Activated T-cell treated with anti-CD3 and anti-CD28 coated beads, Interleukin-2, amount 50 U/mL, for 1 hour (primary cell): ENCODE measurements around the gene SRSF1.
"Not testable (repeated sequence)": the region's sequence is repeated elsewhere in the genome, so short reads cannot be mapped to it uniquely, and the experiment has no call there.

ENCODE experiments used
- DNase-seq: peaks from one replicate; pipeline ENCODE4 v3.0.0-alpha.2; 2020

Gene SRSF1

DNA sequence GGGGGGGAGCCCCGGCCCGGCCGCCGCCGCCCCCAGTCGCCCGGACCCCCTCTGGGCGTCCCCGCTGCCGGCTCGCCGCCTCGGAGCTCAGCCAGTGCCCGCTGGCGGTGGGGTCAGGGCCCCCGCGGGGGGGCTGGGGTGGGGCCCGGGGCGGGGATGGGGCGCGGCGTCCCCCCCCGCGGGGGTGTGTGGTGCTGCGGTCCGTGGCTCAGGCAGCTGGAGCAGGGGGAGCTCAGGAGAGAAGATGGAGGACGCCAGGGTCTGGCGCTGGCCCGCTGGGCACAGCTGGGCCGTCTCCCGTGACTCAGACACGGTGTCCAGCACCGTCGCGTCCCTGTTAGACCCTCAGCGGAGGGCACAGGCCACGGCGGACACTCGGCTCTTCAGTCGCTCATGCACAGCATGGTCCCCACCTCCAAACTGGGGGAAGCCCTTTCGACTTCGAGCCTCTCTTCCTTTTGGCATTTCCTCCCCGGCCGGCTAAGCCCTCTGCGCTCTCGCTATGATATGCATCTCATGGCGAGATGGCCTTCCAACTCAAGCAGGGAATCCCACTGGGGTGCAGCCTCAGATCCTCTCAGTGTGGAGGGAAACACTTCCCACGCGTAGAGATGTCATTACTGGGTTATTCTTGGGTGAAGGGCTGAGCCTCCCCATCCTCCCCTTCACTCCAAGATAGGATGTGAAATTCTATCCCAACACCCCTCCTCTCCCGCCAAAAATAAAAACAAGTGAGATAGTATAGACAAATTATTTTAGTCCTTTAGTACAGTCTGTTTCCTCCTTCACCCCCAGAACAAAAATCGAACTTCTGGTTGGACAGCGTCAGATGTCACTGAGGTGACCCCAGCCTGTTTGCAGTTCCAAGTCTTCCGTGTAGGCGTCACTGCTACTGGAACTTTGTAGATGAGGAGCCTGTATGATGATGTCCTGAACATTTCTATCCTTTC, 18.5 kb downstream of the SRSF1 start:
- peak; percentile 87 for DNase-seq

DNA sequence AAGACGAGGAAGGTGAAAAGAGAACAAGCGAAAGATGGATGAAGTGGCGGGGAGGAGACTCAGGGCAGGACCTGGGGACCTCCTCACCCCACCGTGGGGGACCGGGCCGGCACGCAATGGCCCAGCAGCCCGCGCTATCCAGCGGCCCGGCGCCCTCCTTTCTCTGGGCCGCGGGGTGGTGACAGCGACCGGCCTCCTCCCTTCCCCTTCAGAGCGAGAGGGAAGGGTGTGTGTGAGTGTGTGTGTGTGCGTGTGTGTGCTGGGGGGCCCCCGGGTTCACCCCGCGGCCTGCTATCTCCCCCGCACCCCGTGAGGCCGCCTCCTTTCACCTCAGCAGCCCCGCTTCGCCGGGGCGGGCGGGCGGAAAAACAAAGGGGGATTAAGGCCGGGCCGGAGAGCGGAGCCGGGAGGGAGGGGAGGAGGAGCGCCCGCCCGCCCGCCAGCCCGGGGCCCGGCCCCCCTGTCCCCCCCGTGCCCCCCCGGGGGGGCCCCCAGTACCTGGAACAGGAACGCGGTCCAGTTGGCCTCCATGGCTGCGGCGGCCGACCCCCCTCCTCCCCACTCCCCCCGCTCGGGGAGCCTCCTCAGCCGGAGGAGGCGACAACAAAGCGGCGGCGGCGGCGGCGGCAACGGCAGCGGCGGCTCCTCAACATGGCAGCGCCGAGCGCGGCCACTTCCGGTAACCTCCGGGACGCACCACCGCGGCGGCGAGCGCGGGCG, 19.3 kb downstream of the SRSF1 start, which contains the start of gene VEZF1:
VEZF1 (minus strand) TSS at position 674 of the 720 bp plus-strand sequence; CDS start at position 531, 143 bp downstream.
- no peak for DNase-seq

- DNase-seq = peak; percentile 50
Observed at GRCh38 chr17:57986841-57987580, 20.0 kb downstream of the SRSF1 start.

DNA sequence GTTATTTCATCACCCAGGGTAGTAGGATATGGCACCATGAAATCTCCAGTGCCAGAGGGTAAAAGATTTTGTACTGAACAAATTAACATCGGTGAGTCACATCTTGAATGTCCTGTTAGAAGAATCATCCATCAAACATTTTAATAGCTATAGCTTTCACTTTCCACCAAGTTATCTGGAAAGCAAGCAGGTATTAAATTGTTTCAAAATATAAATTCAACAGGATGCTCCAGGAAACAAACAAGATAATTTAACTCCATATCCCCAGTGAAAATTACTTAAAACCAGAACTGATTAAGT, 21.4 kb downstream of the SRSF1 start:
- DNase-seq = no peak

DNA sequence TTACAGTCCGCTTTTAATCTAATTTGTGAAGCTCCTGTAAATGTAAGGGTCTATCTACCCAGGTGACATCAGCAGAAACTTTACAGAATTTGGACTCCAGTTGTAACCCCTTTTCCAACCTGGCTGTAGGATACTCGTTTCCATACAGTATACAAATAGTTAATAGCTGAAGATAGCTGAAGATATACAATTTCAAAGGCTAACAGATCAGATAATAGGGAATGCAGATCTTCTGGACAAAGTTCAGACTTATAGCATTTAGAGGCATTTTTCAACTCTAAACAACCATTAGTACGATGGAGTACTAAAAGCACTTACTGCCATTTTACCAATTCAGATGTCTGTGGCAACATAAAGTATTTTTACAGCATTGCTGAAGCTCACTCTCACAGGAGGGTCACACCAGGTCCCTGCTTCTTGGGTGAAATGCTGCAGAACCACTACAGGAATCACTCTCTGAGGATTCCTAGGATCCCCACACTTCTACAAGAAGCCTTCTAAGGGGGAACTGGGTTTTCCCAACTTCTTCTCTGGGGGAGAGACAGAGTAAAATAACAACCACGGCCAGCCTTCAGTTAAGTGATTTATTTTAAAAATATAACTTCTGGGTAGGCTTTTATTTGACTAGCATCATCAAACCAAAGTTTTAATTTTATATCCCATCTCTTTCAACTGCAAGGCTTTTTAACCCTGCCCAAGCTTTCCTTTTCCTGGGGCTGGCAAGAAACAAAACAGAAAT, 21.9 kb downstream of the SRSF1 start:
- no peak for DNase-seq

DNA sequence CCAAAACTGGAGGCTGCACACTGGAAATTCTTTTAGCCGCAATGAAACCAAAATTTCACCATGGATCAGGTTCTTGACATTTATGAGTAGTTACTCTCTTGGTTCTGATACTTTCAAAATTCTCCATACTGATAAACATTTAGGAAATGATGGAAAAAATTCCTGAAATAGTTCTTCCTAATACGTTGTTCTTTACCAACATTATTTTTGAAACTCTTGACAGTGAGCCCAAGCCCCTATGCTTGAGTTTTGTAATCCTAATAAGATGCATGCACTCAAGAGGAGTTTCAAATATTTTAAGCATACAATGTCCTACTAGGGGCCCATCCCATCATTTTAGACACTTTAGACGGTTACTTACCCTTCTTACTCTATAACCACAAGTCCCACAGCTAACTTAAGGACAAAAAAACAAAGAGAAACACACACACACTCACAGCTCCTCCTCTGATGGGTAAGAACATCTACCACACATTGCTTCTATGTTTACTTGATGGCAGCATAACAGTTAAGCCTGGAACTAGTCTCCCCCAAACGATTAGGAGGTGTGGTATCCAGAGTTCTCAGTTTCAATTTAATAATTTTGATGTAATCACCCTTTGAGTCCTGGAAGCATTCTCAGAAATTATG, 22.7 kb downstream of the SRSF1 start:
- DNase-seq = no peak

- DNase-seq = no peak
Observed at GRCh38 chr17:57983446-57983845, 23.6 kb downstream of the SRSF1 start.

DNA sequence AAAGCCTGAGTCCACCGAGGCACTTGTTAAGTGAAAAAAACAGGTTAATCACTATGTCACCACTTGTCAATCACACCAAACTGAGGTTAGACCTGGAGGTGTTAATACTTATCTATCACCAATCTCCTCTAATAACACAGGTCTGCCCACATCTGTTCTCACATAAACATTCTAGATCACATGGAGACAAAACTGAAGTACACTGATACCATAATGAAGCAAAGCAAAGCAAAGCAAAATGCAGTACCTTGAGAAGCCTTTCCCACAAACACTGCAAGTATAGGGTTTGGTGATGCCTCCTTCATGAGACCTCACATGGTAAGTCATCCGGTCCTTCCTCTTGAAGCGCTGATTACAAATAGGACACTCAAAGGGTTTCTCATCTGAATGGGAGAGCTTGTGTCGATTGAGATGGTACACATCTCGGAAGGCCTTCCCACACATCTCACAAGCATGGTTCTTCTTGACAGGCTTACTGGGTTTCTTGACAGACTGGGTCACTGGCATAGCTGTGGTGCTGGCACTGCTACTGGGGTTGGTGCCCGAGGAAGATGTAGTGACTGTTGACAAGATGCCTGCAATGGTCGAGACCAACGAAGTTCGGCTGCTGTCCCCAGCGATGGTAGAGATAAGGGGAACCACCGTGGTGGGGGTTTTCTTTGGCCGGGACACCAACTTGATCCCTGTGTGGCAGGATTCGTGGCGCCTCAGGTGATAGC, 24.4 kb downstream of the SRSF1 start:
- DNase-seq = no peak

DNA sequence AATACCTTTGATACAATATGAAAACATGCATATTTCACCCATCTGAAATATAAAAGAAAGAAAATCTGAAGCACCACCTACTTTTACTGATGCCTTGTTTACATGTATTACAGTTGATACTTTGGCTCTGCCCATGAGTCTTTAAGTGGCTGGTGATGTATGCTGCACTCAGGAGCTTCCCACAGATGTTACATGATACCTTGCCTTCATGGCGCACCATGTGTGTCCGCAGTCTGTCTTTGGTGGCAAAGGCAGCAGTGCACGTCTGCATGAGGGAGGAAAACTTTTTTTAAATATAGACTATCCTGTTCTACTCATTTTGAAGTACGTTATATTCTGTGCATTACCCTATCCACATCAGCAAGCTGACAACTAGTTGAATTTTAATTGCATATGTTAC, 26.5 kb downstream of the SRSF1 start:
- no peak for DNase-seq

- no peak for DNase-seq
Observed at GRCh38 chr17:57979076-57979475, 28.0 kb downstream of the SRSF1 start.

DNA sequence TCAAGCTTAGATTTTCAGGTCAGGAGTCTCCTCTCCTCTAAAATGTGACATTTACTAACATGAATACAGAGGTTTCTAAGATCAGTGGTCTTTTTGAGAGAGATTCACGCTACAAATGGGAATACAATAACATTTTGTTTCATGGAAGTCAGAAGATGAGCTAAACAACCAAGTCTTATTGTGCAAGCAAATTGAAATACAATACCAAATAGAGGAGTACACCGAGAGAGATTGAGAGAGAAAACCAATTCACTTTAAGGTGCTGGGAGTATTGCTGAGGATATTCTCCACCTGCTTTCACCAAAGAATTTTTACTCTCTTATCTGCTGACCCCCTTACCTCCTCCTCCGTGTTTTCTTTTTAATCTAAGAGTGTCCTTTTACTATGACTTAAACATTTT, 30.5 kb downstream of the SRSF1 start:
- no peak for DNase-seq

- DNase-seq = no peak
Observed at GRCh38 chr17:57975044-57975443, 32.0 kb downstream of the SRSF1 start.

DNA sequence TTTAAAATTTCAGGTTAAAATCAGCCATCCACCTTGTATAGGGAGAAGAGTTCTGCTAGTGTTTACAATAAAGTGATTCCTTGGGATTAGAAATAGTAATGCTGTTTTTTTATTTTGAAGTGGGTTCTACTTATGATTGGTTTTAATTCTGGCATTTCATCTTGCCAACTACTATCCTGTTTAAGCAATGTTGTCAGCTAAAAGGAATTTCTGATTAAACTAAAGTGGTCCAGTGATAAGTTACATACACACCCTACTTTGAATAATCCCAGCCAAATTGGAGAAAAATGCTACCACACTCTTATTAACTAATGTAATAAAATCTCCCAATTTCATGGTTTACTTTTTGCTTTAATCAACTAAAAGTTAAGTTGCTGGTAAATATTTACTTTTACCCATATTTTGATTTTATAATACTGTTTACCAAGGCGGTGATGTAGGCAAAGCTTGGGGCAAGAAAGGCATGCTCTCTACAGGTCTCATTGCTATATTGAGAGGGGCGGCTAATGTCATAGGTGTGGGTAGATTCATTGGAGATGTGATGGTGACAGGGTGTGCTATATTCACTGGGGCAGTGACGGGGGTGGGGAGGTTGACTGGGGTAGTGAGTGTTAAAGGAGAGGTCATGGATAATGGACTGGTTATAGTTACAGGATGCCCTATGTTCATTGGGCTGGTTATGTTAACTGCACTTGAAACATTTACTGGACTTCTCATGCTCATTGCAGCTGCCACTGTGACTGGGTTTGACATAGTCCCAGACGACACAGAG, 32.8 kb downstream of the SRSF1 start:
- not testable (repeated sequence) for DNase-seq

GRCh38 chr17:57972151-57972550, 34.9 kb downstream of the SRSF1 start:
- DNase-seq = no peak

GRCh38 chr17:57971572-57971971, 35.5 kb downstream of the SRSF1 start:
- no peak for DNase-seq

DNA sequence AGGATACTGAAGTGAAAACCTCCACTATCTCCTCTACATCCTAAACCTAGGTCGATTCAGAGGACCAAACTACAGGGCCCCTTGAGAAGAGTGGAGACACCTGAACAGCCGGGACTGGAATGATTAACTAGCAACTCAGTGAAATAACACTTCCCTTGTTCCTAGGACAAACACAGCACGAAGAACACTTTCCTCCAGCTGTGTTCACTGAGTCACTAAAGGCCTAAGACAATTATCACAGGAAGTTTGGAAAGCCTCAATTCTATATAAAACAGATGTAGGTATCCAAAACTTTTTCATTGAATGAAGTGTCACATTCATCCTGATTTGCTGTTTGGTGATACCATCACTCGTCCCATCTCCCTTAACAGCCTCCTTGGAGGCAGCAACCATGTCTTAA, 36.3 kb downstream of the SRSF1 start:
- no peak for DNase-seq

DNA sequence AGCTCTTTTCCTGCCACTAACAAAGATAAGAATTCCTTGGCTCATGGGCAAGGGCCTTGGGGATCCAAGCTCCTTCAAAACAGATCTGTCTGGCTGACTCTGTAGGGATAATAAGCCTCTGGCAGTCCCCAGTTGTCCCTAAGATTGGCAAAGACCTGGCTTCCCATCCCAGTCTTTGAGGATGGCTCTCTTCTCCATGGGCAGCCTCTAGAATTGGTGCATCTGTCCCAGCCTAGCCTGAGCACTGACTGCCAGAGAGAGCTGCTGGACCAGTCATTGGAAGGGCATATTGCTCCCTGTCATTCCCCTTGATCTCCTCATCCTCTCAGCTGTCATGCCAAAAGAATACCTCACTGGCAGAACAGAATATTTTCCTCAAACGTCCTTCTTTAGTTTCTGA, 38.6 kb downstream of the SRSF1 start:
- DNase-seq = no peak

GRCh38 chr17:57966875-57967274, 40.2 kb downstream of the SRSF1 start:
- DNase-seq = no peak

- no peak for DNase-seq
Observed at GRCh38 chr17:57966246-57966645, 40.8 kb downstream of the SRSF1 start.

- no peak for DNase-seq
Observed at GRCh38 chr17:57965521-57966160, 41.4 kb downstream of the SRSF1 start.
